HG02571 (cell line): ENCODE results near the gene PDE10A.
"Not testable (repeated sequence)": the region's sequence is repeated elsewhere in the genome, so short reads cannot be mapped to it uniquely, and the experiment has no call there.

ENCODE experiments used
- ATAC-seq: cut with Tn5 transposase; IDR thresholded peaks from one replicate; pipeline ENCODE4 v1.9.1; 2021; ENCODE audit warnings: mild to moderate bottlenecking, moderate library complexity; ENCODE audit not compliant: unreplicated experiment

PDE10A gene

GRCh38 chr6:165628955-165629354 is 34.1 kb downstream of the PDE10A start:
- ATAC-seq = no peak

- ATAC-seq = no peak
Observed at GRCh38 chr6:165627366-165627765, 35.7 kb downstream of the PDE10A start.

- ATAC-seq = no peak
Observed at GRCh38 chr6:165626711-165627110, 36.3 kb downstream of the PDE10A start.

GRCh38 chr6:165624871-165625639 is 38.0 kb downstream of the PDE10A start:
- no peak for ATAC-seq

- ATAC-seq = no peak
Observed at GRCh38 chr6:165621940-165622339, 41.1 kb downstream of the PDE10A start.

GRCh38 chr6:165618891-165619290 is 44.1 kb downstream of the PDE10A start:
- not testable (repeated sequence) for ATAC-seq

- no peak for ATAC-seq
Observed at GRCh38 chr6:165618241-165618640, 44.8 kb downstream of the PDE10A start.

DNA sequence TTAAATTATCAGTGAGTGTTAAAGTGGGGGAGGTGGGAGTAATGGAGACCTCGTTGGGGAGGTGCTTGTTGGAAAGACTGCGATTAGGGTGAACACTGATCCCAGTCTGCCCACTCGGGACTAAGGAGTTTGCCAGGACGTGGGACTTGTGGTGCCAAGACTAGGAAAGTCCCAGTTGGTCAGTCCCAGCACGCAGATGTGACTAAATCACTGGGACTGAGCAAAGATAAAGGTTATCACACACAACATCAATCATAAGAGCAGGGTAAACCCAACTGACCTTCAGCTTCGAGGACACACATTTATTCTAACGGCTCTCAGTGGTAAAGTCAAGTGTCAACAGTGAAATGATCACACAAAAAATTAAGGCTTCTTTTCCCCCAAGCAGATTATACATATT is 45.5 kb downstream of the PDE10A start:
- no peak for ATAC-seq

GRCh38 chr6:165616116-165616515 is 46.9 kb downstream of the PDE10A start:
- no peak for ATAC-seq

GRCh38 chr6:165615636-165616035 is 47.4 kb downstream of the PDE10A start:
- ATAC-seq = no peak

DNA sequence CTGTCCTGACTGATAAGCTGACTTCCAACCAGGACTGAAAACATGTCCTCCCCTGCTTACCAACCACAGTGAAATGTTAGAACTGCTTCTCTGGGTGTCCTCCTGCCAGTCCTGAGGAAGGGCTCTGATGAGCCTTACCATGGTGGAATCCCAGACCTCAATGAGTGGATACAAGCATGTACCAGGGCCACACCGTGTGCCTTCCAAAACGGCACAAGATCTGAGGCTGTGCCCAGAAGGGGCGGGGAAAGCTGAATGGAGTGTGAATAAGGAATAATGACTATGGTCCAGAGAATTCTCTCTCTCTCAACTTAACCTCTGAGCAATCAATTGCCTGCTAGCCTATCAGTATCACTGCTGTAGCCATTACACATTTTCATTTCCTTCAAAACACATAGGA is 51.7 kb downstream of the PDE10A start:
- no peak for ATAC-seq

- not testable (repeated sequence) for ATAC-seq
Observed at GRCh38 chr6:165608577-165608976, 54.5 kb downstream of the PDE10A start.

DNA sequence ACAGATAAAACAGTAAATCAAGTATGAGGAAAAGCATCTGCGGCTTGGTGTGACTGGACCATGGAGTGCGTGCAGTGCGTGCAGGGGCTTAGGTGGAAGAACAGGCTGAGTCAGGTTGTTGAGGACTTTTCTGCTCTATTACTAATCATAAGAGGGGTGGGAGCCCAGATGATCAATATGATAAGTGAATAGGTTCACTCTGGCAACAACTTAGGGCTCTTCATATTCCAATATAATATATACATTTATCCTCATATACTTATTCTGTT is 56.4 kb downstream of the PDE10A start:
- ATAC-seq = no peak

GRCh38 chr6:165605901-165606739 is 56.9 kb downstream of the PDE10A start:
- no peak for ATAC-seq

GRCh38 chr6:165605182-165605875 is 57.7 kb downstream of the PDE10A start:
- no peak for ATAC-seq

DNA sequence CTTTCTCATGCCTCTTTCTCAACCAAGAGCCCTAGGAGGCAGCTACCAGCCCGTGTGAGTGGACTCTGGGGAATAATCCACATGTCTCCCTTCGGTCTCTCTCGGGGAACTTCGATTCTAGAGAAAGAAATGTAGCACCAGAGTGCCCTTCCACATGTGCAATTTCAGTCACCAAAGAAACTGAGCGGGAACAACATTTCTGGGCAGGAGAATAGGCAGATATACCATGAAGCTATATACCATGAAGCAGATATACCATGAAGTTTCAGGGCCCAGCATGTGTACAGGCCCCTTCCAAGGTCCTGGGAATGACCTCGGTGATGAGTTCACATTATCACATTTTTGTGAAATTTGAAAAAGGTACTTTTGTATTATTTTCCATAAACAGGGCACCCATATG is 60.8 kb downstream of the PDE10A start:
- no peak for ATAC-seq

DNA sequence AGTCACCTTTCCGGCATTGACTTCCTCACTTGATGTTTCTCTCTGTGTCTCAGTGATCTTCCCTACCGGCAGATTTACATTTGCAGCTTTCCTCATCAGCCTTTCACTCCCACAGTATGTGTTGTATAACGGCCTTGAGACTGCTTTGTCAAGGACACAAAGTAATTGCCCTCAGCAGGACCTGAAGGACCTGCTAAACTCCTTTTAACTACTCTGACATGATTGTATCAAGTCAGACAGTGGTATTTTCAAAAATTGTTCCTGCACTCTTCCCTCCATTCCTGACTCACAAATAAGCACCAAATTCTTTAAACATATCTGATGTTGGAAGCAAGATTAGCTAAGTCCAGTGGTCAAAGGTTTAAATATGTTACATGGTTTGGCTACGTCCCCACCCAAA is 62.4 kb downstream of the PDE10A start:
- ATAC-seq = no peak

DNA sequence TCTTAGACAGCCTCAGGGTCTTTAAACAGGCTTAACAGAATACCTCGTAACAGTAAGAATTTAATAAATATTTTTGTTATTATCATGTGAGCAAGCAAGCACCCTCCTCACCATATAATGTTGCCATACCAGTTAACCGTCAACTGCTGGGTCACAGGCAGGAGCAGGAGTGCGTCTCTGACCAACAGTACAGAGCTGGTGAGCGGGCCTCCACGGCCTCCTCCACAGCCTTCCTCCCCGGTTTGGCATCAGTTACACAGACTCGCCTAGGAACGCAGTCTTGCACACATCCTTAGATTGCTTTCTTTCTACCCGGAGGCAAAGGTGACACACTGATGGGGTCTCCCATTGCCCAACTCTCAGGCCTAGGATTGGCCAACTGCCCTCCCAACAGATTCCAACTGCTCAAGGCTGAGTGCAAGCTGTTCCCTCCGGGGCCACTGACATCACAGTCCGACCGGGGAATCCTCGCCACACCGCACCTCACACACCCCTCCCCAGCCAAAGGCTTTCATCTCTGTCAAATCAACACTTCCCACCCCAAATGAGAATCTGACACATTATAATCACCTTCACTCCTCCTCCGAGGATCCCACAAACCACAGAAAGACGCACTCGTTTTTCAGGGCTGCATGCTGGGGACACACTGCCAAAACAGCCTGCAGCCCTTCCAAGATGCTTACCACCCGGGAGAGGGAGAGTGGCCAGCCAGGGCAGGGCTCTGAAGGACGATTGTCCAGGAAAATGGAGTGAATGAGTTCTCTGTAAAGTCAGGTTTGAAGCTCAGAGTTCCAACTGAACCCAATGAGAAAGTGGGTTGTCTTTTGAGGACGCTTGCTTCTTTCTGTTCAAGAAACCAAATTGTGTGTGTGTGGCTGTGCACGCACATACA is 63.2 kb downstream of the PDE10A start:
- ATAC-seq = no peak

DNA sequence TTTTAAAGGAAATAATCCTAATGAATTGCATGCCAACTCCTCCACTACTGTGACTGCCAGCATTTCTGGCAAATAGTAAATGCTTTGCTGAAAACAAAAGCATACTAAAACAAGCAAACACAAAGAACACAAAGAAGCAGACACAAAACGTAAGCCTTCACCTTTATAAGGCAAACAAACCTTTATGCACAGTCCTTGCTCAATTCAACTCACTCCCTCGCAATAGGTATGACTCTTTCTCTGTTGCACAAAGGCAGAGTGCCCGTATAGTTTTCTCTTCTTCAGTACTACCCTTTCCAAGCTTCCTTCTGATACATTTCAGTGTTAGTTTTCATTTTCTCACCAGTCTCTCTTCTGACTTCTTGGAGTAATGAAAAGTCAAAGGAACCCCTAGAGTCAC is 63.9 kb downstream of the PDE10A start:
- ATAC-seq = no peak

- no peak for ATAC-seq
Observed at GRCh38 chr6:165597821-165598220, 65.2 kb downstream of the PDE10A start.
